GM19438 (cell line): ENCODE measurements around the gene GSTM4.

Experiments
- ATAC-seq: cut with Tn5 transposase; IDR thresholded peaks from one replicate; pipeline ENCODE4 v1.9.1; 2021; ENCODE audit warnings: low read depth; ENCODE audit not compliant: unreplicated experiment

Gene GSTM4

DNA sequence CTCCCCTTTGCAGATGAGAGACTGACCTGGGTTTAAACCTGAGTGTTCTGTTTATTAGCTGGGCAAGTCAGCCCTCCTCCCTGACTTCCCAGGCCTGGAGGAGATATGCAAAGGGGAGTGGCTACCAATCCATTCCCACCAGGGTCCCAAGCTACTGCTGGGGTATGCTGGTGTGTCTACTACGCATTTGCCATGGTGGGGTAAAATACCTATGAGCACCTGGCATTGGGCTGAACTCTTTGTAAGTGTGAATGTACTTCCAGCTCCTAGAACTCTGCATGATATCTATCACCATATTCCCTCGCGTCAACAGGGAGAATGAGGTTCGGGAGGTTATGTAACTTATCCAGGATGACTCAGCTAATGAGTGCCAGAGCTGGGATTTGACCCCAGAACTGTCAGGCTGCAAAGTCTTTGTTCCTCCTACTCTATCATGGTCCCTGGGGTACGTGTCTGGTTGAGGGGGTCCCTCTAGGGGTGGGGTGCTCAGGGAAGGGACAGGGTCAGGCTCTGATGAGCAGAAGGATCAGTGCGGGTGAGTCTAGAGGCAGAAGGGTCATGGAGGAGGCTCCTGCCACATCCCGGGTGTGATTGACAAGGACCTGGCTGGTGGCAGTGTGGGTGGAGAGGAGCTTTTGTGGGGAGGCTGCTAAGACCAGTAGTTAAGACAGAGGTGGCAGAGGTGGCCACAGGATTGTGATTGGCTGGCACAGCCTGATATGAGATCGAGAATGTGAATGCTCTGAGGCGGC is 19.5 kb upstream of the GSTM4 start:
- ATAC-seq: no peak

DNA sequence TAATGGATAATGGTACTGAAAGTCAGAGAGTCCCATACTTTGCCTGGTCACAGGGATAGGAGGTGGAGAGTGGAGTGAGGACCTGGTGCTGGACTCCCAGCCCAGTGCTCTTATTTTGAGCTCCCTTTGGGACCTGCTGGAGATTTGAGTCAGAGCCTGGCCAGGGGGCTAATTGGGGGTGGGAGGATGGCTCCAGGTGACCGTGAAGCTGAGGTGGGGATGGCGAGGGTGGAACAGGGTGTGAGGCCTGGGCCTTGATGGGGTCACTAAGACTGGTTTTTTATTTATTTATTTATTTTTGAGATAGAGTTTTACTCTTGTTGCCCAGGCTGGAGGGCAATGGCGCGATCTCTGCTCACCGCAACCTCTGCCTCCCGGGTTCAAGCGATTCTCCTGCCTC is 18.5 kb upstream of the GSTM4 start:
- ATAC-seq: no peak

DNA sequence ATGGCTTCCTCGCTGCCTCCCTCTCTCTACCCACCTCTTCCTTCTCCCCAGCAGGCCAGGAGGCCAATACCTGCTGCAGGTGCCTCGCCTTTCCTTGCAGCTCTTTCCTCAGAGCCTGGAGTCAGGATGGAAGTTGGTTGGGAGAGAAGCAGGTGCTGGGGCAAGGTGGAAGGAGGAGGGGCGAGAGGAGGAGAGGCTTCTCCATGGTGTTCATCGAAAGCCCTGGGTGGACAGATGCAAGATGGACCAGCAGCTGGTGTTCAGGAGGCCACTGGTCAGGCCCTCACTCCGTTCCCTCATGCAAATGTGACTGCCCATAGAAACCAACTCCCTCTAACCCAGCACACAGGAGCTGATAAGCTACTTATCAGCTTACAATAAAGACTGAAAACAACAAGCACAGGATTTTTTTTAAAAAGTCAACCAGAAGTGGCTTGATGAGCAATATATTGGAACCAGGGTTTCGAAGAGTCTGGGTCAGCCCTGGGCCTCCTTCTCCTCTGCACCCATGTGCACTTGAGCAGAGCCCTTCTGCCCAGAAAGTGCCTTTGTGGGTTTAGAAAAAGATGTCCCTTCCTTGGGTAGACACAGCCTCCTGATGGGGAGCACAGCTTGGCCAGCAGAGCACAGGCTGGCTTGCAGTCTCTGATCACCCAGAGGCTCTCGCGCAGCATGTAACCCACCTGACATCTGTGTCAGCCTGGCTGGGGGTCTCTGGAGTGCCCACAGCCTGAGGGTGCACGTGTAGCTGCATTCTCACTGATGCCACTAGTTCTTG is 16.6 kb upstream of the GSTM4 start:
- ATAC-seq: no peak

DNA sequence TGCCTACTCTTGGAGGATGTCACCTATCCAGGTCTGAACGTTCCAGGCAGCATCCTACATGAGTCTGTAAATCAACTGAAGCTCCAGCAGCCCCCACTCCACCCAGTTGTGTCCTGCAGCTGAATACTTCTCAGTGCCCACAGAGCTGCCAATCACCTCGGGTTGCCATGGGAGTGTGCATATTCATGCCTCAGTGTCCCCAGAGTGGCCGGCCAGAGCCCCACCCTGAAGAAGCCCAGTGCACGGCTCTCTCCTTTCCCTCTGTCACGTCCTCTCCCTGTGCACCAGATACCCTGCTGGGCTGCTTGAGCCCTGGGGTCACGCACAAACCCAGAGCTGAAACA is 16.1 kb upstream of the GSTM4 start:
- no peak for ATAC-seq

DNA sequence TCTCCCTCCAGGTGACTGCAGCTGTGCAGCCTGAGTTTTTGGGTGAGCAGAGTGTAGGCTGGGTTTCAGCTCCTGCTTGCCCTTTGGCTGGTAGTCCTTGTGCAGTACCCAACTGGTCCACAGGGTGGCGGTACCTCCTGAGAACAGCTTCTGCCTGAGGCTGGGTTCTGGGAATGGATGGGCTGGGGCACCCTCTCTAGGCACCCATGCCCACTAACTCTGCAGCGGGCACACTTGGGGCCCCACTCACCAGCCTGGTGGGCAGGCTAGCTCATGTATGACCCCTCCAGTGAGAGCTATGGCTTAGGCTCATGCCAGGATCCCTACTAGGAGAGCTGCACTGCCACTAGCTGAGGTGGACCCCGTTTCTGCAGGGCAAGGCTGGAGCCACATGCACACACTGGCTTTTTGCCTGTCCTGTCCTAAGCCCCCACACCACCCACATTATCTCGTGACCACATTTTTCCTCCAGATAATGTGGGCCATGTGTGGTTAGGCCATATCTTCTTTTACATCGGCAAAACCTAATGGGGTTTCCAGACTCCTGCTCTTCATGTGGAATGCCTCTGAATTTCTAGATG is 15.5 kb upstream of the GSTM4 start:
- peak; percentile 55 for ATAC-seq

DNA sequence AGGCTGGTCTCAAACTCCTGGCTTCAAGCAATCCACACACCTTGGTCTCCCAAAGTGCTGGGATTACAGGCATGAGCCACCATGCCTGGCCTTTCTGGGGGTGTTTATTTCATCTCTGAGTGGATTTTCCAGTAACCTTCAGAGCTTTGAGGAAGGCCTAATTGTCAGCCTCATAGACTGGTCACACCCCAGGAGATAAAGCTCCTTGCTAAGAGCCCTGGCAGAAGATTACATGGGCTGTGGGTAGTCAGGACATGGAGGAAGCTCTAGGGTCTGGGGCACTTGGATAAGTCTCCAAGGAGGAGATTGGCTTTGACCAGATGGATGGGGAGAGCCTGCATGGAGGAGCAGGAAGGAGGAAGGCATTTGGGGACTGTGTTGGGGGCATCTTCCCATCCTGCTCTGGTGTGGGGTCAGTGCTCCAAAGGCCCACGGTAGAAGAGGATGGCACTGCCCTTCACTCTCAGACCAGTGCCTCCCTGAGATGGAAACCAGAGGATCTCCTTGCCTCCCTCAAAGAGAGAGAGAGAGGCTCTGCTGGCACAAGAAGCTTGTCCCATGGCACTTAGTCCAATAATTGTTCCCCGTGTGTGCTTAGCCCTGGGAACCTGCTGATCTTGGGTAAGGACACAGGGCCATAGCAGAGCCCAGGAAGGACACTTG is 14.7 kb upstream of the GSTM4 start:
- no peak for ATAC-seq

DNA sequence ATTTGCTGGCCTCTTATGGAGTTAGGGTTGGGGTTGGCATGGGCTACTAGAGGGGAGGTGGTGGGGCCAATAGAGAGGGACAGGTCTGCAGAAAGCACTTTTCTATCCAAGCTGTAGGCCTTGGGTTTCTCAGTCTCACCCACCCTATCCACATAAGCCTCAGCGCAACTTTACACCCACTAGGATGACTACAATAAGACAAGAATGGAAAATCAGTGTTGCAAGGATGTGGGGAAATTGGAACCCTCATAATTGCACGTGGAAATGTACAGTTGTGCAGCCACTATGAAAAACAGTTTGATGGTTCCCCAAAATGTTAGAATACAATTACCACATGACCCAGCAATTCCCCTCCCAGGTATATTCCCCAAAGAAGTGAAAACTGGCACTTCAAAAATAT is 14.0 kb upstream of the GSTM4 start:
- ATAC-seq: no peak

DNA sequence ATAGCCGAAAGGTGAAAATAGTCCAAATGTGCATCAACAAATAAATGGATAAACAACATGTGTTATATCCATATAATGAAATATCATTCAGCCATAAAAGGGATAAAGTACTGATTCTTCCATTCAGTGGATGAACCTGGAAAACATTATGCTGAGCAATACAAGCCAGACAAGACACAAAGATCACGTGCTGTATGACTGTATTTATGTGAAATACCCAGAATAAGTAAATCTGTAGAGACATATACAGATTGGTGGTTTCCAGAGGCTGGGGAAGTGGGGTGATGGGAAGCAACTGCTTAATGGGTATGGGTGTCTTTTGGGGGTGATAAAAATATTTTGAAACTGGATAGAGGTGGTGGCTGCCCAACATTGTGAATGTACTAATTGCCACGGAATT is 13.3 kb upstream of the GSTM4 start:
- no peak for ATAC-seq

DNA sequence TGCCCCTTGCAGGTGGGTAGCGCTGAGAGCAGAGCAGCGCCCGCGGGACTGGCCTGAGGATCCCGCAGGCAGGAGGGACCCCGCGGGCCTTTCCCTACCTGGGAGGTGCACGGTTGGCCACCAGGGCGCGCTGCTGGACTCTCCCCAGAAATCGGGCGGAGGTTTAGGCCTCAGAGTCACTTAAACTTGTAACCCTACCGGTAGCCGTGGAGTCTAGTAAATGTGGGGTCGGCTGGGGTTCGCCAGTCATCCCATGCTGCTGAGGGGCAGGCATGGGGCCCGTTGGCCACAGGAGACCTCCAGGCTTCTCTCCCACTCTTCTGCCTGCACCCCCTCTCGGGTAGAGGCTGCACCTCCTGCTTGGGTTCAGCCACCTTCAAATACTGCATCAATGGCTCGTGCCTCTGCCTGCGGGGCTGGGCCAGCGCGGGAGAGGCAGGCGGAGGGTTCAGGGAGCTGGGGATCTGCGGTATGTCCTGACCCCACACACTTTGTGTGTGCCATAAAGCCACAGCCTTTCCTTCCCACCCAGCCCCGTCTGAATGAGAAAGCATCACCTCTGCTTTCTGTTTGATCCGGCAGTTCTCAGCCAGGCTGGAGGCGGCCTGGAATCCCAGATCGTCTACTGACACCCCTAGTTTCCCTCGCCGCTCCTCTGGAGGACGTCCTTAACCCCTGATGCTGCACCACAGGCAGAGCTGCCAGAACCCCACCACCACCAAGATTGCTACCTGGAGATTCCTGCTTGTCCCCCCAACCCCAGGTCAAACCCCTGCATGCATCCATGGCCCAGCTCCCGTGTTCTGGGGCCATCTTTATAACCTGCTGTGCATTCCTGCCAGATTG is 12.3 kb upstream of the GSTM4 start:
- no peak for ATAC-seq

DNA sequence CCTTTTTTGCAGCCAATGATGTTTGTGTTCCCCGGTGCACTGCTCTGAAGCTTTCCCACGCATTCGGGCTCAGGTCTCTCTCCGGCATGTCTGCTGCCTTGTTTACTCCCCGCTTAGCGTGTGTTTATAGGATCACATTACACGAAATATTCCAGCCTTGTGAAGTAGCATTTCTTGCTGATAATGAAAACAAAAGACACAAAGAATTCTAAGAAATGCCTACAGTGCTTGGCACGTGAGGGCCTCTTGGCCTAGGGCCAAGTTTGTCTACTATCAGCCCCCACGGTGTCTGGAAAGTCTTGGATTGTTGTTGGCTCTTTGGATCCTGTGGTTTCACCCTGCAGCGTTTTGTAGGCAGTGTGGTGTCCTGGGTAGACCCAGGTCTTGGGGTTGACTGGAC is 11.2 kb upstream of the GSTM4 start:
- ATAC-seq: no peak

DNA sequence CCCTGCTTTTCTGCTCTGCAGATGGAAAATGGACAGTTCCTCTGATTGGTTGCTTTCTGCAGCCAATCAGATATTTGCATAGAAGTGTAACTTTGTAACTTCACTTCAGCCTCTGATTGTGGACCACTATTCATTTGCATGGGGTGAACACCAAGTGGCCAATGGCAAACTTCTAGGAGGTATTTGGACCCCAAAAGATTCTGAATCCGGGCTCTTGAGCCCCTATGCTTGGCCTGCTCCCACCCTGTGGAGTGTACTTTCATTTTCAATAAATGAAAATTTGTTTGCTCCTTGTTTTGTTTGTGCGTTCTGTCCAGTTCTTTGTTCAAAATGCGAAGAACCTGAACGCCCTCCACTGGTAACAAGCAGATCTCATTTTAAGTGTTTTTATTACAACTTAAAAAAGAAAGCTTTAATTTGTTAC is 6.4 kb upstream of the GSTM4 start:
- ATAC-seq: no peak

DNA sequence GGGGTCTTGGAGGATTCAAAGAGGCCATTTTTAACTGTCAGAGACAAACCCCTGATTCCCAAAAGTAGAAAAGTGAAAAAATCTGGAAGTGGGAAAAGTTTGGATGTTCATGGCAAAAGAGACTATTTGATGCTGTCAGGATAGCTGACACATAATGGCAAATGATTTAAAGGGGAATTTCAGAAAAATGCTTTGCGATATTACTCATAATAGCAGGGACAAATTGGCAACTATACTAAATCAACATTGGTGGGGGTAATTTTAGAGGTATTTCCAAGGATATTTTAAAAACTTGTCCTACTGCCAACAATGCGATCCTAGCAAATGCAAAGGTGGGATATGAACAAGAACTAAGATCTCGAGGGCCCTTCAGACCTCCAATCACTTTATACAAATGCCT is 5.3 kb upstream of the GSTM4 start:
- ATAC-seq: no peak

DNA sequence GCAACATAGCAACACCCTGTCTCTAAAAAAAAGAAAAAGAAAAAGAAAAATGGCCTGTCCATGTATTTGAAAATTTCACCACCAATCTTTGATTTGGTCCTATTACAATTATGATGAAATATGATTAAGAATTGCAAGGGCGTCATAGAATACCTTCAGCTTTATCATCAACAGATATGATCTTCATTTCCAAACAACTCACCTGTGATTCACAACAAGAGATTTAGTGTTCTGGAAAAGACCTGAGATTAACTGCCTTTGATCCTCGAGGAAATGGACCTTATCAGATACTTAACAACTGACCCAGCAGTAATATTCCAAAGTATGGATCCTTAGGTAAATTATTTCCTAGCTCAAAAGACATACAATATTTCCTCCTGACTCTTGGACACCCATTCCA is 3.5 kb upstream of the GSTM4 start:
- ATAC-seq: no peak

DNA sequence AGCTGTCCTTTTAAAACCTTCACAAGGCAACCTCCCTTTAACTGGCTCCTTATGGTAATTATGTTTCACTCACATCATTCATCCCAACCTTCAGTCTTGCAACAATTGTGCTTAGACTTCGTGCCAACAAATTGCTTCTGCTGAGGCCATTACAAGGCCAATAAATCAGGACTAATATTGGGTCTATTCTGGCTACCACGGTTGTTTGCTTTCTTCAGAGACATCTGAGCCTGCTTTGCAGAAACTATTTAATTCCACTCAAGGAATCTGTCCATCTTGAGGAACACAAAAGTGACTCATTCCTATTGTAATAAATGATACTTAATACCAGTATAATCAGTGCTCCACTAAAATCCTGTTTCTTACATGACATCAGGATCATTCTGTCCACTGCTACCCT is 2.6 kb upstream of the GSTM4 start:
- ATAC-seq: no peak

DNA sequence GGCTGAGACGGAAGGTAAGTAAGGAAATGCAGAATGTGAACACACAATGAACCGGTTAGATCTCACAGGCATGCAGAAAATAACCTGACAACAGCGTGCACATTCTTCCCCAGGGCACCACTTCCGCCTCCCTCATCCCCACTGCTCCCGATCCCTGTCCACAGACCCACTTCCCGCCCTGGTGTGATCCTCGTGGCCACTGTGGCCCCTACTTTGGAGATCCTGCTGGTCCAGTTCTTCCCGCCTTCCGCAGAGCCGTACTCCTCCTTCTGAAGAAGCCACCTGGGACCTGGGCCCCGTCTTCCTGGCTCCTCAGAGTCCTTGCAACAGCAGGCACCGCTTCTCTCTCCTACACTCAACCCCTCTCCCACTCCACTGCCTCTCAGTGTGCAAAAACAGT is 1.4 kb upstream of the GSTM4 start:
- ATAC-seq: no peak

DNA sequence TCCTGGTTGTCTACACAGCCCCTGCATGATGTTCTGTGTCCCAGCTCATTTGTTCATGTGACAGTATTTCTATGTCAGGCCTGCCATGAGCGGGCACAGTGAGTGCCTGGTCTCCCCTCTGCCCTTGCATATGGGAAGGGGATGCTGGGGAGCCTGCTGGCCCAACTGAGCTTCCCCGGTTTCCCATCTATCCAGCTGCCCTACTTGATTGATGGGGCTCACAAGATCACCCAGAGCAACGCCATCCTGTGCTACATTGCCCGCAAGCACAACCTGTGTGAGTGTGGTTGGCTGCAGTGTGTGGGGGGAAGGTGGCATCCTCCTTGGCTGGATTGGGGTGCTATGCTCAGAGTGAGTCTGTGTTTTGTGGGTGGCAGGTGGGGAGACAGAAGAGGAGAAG is 1.5 kb downstream of the GSTM4 start:
- ATAC-seq: no peak

DNA sequence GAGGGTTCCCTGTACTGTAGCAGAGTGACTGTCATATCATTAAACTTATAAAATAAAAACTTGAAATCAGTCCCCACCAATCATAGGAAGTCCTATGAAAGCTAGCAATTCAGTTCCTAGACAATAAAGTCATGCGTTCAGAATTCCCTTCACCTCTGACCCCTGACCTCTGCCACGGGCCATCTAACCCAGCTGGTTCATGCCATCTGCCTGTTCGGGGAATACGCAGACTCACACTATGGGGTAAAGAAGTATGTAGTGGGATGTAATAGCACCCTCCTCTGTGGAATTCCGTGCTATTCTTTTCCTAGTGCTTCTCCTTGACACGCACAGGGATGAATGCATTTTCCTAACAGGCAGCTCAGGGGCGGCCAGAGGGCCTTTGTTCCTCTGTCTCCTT is 2.1 kb downstream of the GSTM4 start:
- no peak for ATAC-seq

DNA sequence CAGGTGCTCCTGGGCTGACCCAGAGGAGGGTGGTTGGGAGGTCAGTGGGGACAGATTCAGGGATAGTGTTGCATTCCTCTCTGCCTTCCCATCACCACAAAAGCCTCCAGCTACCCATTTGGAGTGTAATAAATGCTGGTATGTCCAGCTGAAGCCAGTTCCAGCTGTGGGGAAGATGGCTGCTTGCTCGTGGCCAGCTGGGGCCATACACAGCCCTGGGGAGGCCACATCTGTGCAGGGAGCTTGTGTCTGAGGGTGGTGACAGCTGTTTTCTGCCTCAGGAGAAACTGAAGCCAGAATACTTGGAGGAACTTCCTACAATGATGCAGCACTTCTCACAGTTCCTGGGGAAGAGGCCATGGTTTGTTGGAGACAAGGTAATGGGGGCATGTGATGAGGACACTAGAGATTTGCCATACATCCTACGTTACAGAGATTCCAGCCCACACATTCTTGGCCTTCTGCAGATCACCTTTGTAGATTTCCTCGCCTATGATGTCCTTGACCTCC is 2.7 kb downstream of the GSTM4 start:
- no peak for ATAC-seq

DNA sequence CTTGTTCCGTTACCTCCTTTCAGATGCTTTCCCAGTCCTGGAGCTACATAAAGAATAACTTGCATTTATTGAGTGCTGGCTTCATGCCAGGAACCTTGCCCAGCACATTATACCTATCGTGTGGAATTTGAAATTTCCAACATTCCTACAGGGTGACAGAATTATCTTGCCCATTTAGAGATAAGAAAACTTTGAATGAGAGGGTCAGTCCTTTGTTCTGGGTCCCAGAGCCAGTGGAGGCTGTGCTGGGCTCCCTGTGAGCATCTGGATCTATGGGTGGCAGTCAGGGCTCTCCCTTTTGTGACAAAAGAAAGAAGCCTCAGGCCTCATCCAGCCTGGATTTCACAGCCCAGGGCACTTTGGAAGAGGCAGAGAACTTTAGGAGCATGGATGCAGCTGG is 3.2 kb downstream of the GSTM4 start:
- ATAC-seq: no peak

DNA sequence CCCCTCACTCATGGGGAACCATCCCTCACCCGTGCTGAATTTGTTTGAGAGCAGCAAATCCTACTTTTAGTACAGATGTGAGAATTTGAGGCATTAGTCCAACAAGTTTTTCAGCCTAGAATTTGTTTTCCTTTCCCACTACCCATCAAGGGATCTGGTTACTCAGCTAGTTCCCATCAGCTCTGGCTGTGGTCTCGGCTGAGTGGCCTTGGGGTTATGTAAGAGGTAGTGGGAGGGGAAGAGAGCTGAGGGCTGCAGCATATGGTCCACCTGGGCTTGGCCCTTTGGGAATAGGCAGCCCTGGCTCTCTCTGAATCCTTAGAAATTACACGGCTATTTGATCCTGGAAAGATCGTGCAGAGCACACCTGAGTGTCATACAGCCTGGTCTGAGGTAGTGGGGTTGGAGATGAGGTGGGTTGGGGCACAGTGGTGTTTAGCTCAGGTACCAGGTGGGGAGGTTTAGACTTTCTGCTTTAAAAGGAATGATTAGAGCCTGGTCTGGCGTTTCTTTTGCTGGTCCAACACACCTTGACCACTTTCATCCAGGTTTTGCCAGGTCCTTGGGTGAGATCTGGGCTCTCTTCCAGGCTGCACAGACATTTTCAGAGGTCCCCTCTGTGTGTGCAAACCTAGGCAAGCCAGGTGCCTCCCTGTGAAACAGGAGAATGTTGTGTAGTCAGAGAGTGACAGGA is 4.2 kb downstream of the GSTM4 start:
- no peak for ATAC-seq
